ENCODE measurements around the gene BAIAP2L1.
"Not testable (repeated sequence)": the region's sequence is repeated elsewhere in the genome, so short reads cannot be mapped to it uniquely, and the experiment has no call there.

BAIAP2L1 gene

GRCh38 chr7:98398567-98399372 lies 2.1 kb downstream of the BAIAP2L1 start:
- no peak for DNase-seq

- no peak for DNase-seq
Measured at GRCh38 chr7:98396768-98397167, 4.1 kb downstream of the BAIAP2L1 start.

- DNase-seq, result no peak
Measured at GRCh38 chr7:98395951-98396350, 4.9 kb downstream of the BAIAP2L1 start.

- no peak for DNase-seq
Measured at GRCh38 chr7:98395481-98395880, 5.4 kb downstream of the BAIAP2L1 start.

GRCh38 chr7:98394377-98394836 lies 6.5 kb downstream of the BAIAP2L1 start:
- no peak for DNase-seq

DNA sequence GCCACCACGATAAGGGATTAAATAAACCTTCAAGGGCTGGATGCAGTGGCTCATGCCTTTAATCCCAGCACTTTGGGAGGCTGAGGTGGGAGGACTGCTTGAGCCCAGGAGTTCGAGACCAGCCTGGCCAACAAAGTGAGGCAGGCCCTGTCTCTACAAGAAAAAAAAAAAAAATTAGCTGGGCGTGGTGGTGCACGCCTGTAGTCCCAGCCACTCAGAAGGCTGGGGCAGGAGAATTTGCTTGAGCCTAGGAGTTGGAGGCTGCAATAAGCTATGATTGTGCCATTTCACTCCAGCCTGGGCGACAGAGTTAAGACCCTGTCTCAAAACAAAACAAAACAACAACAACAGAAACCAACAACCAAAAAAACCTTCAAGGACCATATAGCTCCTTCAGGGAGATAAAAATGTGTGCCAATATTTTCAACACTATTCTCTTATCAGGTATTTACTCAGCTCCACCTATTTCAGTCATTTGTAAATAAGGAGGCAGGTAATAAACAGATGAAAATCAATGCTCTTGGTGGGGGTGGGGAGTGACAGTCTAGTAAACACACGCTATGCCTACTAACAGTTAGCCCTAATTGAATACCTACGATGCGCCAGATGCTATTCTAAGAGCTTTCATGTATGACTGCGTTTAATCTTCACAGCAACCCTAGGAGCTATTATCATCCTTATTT lies 13.2 kb downstream of the BAIAP2L1 start:
- no peak for DNase-seq

DNA sequence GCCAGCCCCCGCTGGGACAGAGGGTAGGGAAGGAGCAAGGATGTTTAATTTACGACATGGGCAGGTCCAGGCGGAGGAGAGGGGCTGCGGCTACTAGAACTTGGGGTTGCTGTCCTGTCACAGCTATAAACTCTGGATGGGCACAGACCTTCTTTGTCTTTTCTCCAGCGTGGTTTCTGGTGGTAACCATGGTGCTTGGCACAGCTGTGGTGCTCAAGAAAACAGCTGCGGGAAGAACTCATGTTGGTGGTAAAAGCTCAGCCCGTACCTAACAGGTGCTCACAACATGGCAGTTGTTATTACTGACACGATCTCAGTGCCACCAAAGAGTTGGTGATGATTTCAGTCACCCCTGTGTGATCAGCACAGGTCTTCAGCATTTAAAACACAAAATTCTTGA lies 13.8 kb downstream of the BAIAP2L1 start:
- no peak for DNase-seq

DNA sequence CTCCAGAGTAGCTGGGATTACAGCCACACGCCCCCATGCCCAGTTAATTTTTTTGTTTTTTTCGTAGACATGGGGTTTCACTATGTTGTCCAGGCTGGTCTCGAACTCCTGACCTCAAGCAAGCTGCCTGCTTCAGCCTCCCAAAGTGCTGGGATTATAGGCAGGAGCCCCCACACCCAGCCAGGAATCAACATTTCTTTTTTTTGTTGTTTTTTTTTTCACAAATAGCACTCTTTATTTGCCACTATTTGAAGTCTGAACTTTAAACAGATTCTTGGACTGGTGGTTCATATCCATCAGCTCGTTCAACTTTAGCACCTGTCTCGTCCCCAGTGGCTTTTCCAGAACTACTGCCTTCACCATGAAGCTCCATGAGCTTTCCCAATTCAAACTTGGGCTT lies 15.4 kb downstream of the BAIAP2L1 start:
- not testable (repeated sequence) for DNase-seq

DNA sequence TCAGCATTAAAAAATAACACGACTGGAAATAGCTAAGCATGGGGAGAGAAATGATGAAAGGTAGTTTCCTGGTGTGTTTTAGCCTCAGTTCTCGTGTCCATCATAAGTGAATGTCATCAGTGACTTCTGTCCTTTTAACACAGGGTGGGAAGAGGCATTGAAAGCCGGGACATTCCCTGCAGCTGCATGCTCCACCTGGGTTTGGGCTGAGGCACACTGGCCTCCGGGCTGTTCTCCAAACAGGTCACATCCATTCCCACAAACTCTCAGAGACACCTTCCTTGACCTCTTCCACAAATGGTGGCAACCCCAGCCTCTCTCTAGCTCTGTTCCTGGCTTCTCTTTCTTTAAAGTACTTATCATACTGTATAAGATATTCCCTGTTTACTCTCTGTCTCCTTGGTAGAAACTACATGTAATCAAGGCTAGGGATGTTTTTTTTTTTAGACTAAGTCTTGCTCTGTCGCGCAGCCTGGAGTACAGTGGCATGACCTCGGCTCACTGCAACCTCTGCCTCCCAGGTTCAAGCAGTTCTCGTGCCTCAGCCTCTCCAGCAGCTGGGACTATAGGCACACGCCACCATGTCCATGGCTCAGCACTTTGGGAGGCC lies 22.6 kb downstream of the BAIAP2L1 start:
- DNase-seq, result no peak

GRCh38 chr7:98376711-98377110 lies 24.2 kb downstream of the BAIAP2L1 start:
- DNase-seq, result no peak

- no peak for DNase-seq
Measured at GRCh38 chr7:98375664-98376063, 25.2 kb downstream of the BAIAP2L1 start.

- no peak for DNase-seq
Measured at GRCh38 chr7:98374285-98374680, 26.6 kb downstream of the BAIAP2L1 start.

DNA sequence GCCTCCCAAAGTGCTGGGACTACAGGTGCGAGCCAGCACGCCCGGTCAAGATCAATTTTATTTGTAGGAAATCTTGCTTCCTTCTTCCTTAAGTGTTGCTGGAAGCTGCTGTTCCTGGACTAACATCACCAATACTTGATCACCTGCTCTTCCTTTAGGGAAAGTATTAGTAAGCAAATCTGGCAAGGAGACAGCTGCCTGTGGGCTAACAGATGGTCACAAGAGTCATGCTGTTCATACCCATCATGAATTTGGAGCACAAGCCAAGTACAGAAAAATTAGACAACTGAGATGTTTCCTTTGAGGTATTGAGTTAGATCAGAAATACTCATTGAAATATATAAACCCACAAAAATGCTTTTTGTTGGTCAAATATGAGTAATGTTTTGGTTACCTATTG lies 27.9 kb downstream of the BAIAP2L1 start:
- DNase-seq, result no peak

DNA sequence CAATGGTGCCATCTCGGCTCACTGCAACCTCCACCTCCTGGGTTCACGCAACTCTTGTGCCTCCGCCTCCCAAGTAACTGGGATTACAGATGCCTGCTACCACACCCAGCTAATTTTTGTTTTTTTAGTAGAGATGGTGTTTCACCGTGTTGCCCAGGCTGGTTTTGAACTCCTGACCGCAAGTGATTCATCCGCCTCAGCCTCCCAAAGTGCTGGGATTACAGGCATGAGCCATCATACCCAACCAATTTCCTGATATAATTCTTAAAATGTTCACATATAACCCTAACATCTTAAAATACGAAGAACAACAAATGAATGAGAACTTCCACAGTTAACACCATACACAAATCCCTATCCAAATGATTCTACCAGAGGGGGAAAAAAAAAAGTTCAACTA lies 31.2 kb downstream of the BAIAP2L1 start:
- DNase-seq, result no peak

DNA sequence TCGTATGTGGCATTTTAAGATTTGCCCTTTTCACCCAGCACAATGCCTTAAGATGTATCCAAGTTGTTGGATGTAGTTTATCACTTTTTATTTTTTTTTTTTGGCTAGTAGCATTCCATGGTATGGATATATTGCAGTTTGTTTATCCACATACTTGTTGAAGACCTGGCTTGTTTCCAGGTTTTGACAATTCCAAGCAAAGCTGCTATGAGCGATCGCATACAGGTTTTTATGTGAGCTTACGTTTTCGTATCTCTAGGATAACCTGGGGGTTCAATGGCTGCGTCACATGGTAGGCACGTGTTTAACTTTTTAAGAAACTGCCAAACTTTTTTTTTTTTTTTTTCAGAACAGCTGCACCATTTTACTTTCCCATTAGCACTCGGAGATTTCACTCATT lies 32.2 kb downstream of the BAIAP2L1 start:
- no peak for DNase-seq

- no peak for DNase-seq
Measured at GRCh38 chr7:98366562-98366938, 34.3 kb downstream of the BAIAP2L1 start.

GRCh38 chr7:98365863-98366561 lies 34.9 kb downstream of the BAIAP2L1 start:
- no peak for DNase-seq

DNA sequence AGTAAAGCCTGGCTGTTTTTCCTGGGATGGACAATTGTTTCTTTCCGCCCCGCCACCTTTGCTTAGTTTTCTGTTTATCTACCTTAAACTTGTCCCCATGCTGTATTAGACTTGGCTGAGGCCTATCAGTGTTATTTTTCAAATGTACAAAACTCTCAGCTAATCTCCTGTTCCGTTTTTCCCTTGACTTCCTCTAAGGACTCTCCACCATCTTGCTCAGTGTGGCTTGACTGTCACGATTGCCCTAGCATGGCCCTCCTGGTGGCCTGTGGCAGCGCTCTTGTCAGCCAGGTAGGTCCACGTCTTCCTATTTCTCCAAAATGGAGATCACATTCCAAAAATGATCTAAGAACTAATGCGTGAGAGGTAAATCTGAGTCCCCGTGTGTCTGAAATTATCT lies 36.7 kb downstream of the BAIAP2L1 start:
- DNase-seq, result no peak

DNA sequence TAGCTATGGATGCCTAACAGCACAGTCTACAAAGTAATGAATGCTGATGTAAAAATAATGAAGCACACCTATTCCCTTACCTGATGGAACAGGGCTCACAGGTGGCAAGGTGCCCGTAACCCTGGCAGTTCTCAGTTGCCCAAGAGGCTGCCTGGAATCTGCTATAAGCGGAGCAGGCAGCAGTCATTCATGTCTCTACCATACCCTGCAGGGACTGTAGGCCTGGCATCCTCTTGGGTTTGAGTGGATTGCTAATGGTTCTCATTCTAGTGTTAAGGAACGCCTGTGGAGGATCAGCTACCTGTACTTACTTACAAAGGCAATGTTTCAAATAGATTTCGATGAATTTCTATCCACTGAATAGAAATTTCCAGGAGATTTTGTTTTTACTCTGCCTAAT lies 38.4 kb downstream of the BAIAP2L1 start:
- DNase-seq, result no peak

DNA sequence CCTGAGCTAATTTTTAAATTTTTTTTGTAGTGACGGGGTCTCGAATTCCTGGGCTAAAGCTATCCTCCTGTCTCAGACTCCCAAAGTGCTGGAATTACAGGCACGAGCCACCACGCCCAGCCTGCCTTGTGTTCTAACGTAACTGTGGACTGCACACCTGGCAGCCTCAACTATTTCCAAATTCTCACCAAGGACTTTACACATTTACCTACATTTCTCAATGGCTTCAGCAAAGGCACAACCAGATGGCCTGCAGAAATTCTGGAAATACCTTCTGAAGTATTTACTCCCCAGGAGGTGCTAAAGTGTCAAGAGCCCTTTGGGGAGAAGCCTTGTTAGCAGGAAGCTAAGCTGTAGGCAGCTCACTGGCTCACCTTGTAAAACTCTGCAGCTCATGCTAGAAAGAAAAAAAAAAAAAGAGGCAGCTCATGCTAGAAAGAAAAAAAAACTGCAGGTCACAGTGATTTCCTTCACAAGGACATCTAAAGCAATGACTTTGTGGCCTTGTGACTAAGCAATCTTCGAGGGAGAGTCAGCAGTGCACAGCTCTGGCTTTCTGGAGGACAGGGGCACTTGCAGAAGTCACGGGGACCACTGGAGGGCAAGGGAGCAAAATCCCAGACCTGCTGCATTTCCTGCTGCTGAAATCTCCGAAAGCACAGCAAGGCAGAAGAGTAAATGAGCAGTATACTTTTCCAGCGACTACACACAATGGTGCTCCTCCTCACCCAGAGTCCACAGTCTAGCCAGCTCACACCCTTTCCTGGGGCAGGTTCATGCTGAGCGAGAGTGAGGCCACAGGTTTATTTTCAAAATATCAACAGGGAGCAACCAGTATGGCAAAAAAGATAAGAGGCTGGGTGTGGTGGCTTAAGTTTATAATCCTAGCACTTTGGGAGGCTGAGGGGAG lies 40.4 kb downstream of the BAIAP2L1 start:
- DNase-seq, result no peak

DNA sequence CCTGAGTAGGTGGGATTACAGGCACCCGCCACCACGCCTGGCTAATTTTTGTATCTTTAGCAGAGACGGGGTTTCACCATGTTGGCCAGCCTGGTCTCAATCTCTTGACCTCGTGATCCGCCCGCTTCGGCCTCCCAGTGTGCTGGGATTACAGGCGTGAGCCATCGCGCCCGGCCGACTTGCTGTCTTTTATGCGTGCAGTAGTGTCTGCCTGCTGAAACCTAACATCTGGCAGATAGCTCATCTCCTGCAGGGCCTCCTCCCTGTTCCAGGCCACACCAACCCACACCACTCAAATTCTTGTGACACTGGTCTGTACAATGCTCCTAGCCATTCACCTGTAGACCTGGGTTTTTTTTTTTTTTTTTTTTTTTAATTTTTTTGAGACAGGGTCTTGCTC lies 41.5 kb downstream of the BAIAP2L1 start:
- no peak for DNase-seq

DNA sequence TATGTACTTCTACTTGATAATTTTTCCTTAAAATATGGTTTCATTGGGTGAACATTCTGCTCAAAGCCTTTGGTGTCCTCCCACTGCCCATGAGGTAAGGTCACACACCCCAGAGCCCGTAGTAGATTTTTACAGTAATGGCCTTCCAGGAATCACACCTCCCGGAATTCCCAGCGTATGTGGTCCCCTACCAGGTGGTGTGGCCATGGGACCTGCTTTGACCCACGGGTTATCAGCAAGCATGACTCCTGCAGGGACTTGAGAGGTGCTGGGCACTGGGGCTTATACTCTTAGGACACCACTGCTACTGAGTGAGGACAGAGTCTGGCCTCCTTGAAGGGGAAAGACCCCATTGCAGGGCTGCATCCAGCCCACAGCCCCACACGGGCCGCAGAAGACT lies 42.2 kb downstream of the BAIAP2L1 start:
- no peak for DNase-seq
